GM18907 (cell line): ENCODE data around the gene NPAS2.

Experiments used
- ATAC-seq: cut with Tn5 transposase; IDR thresholded peaks from one replicate; pipeline ENCODE4 v1.9.1; 2021; ENCODE audit warnings: mild to moderate bottlenecking, moderate library complexity; ENCODE audit not compliant: unreplicated experiment

NPAS2 gene

DNA sequence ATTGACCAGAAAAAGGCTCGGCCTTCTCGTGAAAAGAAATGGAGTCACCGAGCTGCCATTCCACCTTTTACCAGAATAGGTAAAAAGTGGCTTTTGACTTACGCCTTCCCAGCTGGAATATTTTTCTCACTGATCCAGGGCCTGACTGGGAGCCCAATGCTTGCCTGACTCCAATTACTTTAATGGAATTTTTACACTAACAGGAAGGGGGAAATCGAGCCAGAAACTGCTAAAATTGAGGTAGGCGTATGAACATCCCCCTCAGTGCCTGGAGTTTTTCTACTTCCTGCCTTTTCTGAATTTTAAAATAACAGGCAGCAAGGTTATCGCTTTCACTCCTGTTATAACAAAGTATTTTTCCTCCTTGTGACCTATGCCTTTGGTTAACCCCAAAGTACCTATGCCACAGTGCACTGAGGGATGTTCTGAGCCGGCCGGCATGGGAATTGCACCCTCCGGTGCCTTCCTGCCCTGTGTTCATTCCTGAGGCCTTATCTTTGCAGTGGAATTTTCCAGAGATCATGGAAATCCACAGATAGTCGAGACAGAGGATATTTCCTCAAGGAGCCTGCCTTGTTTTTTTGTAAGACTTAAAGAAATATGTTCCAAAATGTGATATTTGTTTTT lies 163.9 kb downstream of the NPAS2 start:
- ATAC-seq: no peak

GRCh38 chr2:100984892-100985307 lies 165.0 kb downstream of the NPAS2 start:
- peak; percentile 71 for ATAC-seq

DNA sequence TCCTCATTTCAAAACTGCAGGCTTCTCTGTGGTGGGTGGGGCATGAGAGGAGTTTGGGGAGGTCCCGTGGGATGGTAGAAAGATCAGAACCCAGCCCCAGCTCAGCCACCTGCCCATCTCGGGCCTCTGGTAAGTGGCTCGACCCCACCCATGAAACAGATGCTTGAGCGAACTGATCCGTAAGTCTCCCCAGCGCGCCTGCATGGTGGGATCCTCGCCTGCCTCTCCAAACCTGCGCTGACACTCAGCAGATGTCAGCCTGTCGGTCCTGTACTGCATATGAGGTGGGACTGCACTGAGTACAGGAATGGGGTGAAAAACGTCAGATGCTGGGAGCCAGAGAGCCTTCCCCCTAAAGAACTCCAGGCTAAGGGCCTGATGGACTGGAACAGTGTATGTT lies 166.2 kb downstream of the NPAS2 start:
- no peak for ATAC-seq

DNA sequence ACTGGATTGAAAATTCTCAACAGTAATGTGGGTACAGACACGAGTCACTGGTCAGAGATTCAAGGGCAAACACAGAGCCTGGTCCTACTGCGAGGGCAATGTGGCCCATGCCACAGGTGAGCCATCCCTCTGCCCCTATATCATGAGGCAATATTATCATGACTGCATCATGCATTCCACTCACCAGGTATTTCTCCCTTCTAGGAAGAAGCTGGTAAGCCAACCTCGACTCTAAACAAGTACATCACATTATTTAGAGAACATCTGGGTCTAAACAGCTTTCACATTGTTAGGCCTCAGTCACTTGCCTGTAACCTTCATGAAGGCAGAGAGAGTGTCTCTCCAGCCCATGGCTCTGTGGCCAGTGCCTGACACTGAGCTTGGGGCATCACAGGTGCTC lies 167.6 kb downstream of the NPAS2 start:
- ATAC-seq: no peak

- no peak for ATAC-seq
These were observed 168.0 kb downstream of the NPAS2 start for GRCh38 chr2:100987974-100988373.

- no peak for ATAC-seq
These were observed 168.9 kb downstream of the NPAS2 start for GRCh38 chr2:100988630-100989417.

- no peak for ATAC-seq
These were observed 169.7 kb downstream of the NPAS2 start for GRCh38 chr2:100989666-100990065.

DNA sequence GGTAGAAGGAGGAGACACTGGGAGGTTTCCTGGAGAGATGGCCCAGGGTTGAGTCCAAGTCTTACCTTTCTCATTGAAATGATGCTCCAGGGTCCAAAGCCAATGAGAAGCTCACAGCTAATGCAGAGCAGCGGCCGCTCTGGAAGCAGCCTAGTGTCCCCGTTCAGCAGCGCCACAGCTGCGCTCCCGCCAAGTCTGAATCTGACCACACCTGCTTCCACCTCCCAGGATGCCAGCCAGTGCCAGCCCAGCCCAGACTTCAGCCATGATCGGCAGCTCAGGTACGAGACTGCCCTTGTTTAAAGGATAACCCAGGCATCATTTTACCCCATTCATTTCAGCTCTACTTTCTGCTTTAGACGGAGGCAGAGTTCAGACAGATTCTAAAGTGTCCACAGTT lies 170.2 kb downstream of the NPAS2 start:
- ATAC-seq: no peak

- no peak for ATAC-seq
These were observed 170.9 kb downstream of the NPAS2 start for GRCh38 chr2:100990650-100991403.

DNA sequence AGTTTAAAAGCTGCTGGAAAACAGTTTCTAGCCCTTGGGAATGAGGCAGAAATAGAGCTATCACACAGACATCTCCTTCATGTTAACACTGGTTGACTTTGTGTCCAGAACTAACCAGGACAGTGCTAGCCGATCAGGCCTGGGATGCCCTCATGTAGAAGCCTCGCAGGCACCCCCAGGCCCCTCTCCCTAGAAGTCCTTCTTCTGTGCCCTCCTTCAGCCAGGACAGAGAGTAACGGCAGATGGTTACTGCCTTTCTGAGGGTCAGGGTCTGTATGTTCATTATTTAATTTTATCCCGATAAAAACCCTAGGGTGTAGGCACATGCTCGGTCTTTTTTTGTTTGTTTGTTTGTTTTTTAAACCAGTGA lies 171.4 kb downstream of the NPAS2 start:
- no peak for ATAC-seq

DNA sequence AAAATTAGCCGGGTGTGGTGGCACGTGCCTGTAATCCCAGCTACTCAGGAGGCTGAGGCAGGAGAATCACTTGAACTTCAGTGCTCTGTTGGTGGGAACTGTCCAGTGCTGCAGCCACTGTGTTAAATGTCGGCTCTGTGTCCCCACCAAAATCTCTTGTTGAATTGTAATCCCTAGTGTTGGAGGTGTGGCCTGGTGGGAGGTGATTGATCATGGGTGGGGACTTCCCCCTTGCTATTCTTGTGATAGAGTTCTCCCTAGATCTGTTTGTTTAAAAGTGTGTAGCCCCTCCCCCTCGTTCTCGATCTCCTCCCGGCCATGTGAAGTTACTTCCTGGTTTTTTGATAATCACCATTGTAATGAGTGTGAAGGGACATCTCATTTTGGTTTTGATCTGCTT lies 172.3 kb downstream of the NPAS2 start:
- no peak for ATAC-seq

- ATAC-seq: no peak
These were observed 173.4 kb downstream of the NPAS2 start for GRCh38 chr2:100993294-100993693.

DNA sequence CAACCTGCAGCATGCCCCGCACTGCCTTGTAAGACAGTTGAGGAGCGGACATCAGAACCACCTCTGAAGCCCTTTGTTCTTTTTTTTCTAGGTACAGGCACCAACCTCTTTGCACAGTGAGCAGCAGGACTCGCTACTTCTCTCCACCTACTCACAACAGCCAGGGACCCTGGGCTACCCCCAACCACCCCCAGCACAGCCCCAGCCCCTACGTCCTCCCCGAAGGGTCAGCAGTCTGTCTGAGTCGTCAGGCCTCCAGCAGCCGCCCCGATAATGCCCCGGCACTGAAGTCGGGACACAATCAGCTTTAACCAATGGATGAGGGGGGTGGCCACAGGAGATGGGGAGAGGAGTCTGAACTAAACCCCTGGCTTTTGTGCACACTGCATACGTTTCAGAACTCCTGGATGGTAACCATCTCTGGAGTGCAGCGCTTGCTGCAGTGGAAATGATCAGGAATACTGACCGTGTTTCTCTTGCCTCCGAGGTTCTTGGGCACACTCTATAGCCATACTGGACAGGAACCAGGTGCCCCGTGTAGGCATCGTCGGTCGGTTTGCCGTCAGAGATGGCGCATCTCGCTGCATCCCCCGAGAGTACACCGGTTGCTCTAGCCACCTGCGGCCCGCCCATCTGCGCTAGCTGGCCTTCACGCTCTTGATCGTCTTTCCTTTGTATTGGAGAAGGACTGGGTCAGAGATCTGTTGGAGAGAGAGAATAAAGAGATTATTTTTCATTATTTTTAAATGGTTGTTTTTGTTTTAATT lies 175.6 kb downstream of the NPAS2 start:
- no peak for ATAC-seq

DNA sequence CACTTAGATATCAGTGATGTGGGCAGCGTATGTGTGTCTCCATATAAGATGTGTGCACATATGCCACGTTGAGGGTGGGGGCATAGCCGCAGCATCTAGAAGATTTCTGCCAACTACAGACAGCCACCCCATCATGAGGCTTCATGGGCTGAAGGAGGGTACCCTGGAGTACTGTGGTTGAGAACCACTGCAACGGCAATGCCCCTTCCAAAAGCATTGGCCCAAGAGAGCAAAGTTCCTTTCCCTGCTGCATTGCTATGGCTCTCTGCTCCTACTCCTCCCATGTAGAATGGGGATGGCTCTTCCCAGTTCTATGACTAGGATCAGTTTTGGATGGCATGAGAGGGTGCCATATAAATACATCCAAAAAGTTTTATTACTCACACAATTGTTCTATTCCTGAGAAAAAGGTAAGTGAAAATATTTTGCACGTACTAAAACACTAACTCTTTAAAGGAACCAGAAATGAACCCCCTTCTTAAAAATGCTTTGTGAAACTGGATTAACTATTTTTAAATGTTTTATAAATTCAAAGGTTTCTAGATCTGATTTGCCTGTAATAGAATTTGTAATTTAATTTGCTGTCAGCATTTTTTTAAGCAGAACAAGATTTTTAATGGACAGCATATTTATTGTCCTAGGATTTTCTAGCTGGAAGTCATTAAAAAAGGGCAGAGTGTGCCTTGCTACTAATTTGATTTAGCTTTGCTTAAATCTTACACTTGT lies 177.7 kb downstream of the NPAS2 start:
- no peak for ATAC-seq

DNA sequence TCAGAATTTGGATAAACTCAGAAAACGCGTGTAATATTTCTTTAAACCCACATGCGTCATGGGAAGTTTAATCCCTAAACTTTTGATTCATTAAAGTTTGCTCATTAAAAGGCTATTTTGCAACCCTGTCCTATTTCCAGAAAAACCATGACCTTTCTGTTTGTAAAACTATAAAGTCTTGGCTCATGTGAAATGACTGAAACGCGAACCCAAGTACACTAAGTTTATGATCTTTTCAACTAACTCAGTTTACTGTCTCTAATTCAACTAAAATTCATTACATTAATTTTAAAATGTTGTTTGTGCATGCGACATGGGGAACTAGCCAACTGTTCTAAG lies 178.3 kb downstream of the NPAS2 start:
- ATAC-seq: no peak

GRCh38 chr2:100999995-101000394 lies 180.1 kb downstream of the NPAS2 start:
- ATAC-seq: no peak

GRCh38 chr2:101001691-101002561 lies 182.0 kb downstream of the NPAS2 start, which contains the start of gene RPL31:
Gene RPL31, plus strand, starts transcription at chr2:101002289. Its CDS starts 413 bp downstream, at chr2:101002702.
- peak; percentile 98 for ATAC-seq

DNA sequence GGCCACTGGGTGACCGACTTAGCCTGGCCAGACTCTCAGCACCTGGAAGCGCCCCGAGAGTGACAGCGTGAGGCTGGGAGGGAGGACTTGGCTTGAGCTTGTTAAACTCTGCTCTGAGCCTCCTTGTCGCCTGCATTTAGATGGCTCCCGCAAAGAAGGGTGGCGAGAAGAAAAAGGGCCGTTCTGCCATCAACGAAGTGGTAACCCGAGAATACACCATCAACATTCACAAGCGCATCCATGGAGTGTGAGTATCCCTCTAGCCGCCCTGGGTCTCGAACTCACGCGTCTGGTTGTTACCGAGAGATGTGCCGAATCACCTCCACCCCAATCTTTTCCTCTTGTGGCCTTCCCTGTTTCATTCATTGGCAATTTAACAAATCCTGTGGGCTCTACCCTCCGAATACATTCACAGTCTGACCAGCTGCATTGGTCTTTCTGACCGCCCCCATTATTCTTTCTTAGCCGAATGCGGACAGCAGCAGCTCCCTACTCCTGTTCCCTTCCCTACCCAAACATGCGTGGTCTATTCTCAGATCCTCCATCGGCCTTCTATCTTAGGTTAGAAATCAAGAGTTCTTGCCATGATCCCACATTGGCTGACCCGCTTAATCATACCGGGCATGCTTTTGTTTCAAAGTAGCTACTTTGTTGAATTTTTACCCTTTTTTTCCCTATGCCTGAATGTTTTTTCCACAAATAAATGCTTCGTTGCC lies 182.8 kb downstream of the NPAS2 start:
- ATAC-seq: no peak

- ATAC-seq: no peak
These were observed 183.4 kb downstream of the NPAS2 start for GRCh38 chr2:101003278-101003775.
